Stimulated activated memory B cell treated with anti-CD40 and anti-IgM and Interleukin-4, amounts not matched to agents 10 μg/mL and 1 μg/mL and 100 μg/mL, for 72 hours (primary cell): Measurements from ENCODE around the gene MSX1.

Experiments used
- ATAC-seq: fragments of 150-1000 bp; cut with Tn5 transposase; 2 replicates; pipeline ENCODE4 v1.10.0; 2021
- H3K27ac Mint-ChIP-seq: one replicate; pipeline ENCODE4 v1.8.0; 2022; ENCODE audit warnings: mild to moderate bottlenecking, mixed read lengths
- H3K27me3 Mint-ChIP-seq: one replicate; pipeline ENCODE4 v1.8.0; 2022; ENCODE audit warnings: mixed read lengths
- H3K36me3 Mint-ChIP-seq: one replicate; pipeline ENCODE4 v1.8.0; 2022; ENCODE audit warnings: mixed read lengths
- H3K4me1 Mint-ChIP-seq: one replicate; pipeline ENCODE4 v1.8.0; 2022; ENCODE audit warnings: mixed read lengths
- H3K4me3 Mint-ChIP-seq: one replicate; pipeline ENCODE4 v1.8.0; 2022; ENCODE audit warnings: mild to moderate bottlenecking, moderate library complexity, mixed read lengths
- H3K9me3 Mint-ChIP-seq: one replicate; pipeline ENCODE4 v1.8.0; 2022; ENCODE audit warnings: mixed read lengths

Gene MSX1

GRCh38 chr4:4860600-4861389, 1.3 kb downstream of the MSX1 start:
- ATAC-seq: no peak
- peaks cover 92% of the 10 kb centered on the region for H3K27me3 Mint-ChIP-seq
- peaks cover 6% of the 10 kb centered on the region for H3K36me3 Mint-ChIP-seq
- peaks cover 41% of the 10 kb centered on the region for H3K4me1 Mint-ChIP-seq
- peaks cover 6% of the 10 kb centered on the region for H3K9me3 Mint-ChIP-seq
- H3K27ac Mint-ChIP-seq: peak overlapping the region; percentile 56
- H3K4me3 Mint-ChIP-seq: peak overlapping the region; percentile 73

GRCh38 chr4:4861390-4862018, 2.0 kb downstream of the MSX1 start:
- no peak for ATAC-seq
- H3K36me3 Mint-ChIP-seq: peaks cover 6% of the 10 kb centered on the region
- peaks cover 6% of the 10 kb centered on the region for H3K9me3 Mint-ChIP-seq
- no peak overlapping the region for H3K4me3 Mint-ChIP-seq
- H3K27ac Mint-ChIP-seq: no peak overlapping the region
- H3K27me3 Mint-ChIP-seq: peaks cover 92% of the 10 kb centered on the region
- peaks cover 41% of the 10 kb centered on the region for H3K4me1 Mint-ChIP-seq

- no peak for ATAC-seq
- Mint-ChIP-seq H3K4me3 (no peak overlapping the region), H3K4me1 (peaks cover 37% of the 10 kb centered on the region), H3K36me3 (peaks cover 5% of the 10 kb centered on the region), H3K9me3 (peaks cover 4% of the 10 kb centered on the region), H3K27ac (no peak overlapping the region), H3K27me3 (peaks cover 87% of the 10 kb centered on the region)
Measured at GRCh38 chr4:4862071-4862551, 2.6 kb downstream of the MSX1 start.

- ATAC-seq: no peak
- Mint-ChIP-seq H3K4me1 (peaks cover 31% of the 10 kb centered on the region), H3K27me3 (peaks cover 80% of the 10 kb centered on the region), H3K9me3 (no peaks in the 10 kb centered on the region), H3K4me3 (no peak overlapping the region), H3K27ac (no peak overlapping the region), H3K36me3 (no peaks in the 10 kb centered on the region)
Measured at GRCh38 chr4:4862665-4863482, 3.4 kb downstream of the MSX1 start.

- no peaks in the 10 kb centered on the region for H3K9me3 Mint-ChIP-seq
- no peaks in the 10 kb centered on the region for H3K36me3 Mint-ChIP-seq
- no peak overlapping the region for H3K4me3 Mint-ChIP-seq
- H3K27ac Mint-ChIP-seq: no peak overlapping the region
- peaks cover 67% of the 10 kb centered on the region for H3K27me3 Mint-ChIP-seq
- peaks cover 24% of the 10 kb centered on the region for H3K4me1 Mint-ChIP-seq
- ATAC-seq: no peak
Measured at GRCh38 chr4:4864443-4864939, 5.0 kb downstream of the MSX1 start.

GRCh38 chr4:4864940-4865704, 5.7 kb downstream of the MSX1 start:
- Mint-ChIP-seq H3K4me1 (peaks cover 28% of the 10 kb centered on the region), H3K27ac (no peak overlapping the region), H3K36me3 (no peaks in the 10 kb centered on the region), H3K27me3 (peaks cover 73% of the 10 kb centered on the region), H3K4me3 (no peak overlapping the region), H3K9me3 (peaks cover 2% of the 10 kb centered on the region)
- no peak for ATAC-seq

GRCh38 chr4:4865705-4866123, 6.2 kb downstream of the MSX1 start:
- peaks cover 25% of the 10 kb centered on the region for H3K4me1 Mint-ChIP-seq
- no peaks in the 10 kb centered on the region for H3K36me3 Mint-ChIP-seq
- peak overlapping the region; percentile 54 for H3K4me3 Mint-ChIP-seq
- peaks cover 2% of the 10 kb centered on the region for H3K9me3 Mint-ChIP-seq
- no peak for ATAC-seq
- H3K27ac Mint-ChIP-seq: no peak overlapping the region
- peaks cover 73% of the 10 kb centered on the region for H3K27me3 Mint-ChIP-seq

GRCh38 chr4:4866124-4866865, 6.8 kb downstream of the MSX1 start:
- Mint-ChIP-seq H3K27ac (no peak overlapping the region), H3K4me1 (peaks cover 19% of the 10 kb centered on the region), H3K9me3 (peaks cover 2% of the 10 kb centered on the region), H3K4me3 (peak overlapping the region; percentile 54), H3K27me3 (peaks cover 73% of the 10 kb centered on the region), H3K36me3 (no peaks in the 10 kb centered on the region)
- no peak for ATAC-seq

- Mint-ChIP-seq H3K27me3 (peaks cover 73% of the 10 kb centered on the region), H3K27ac (no peak overlapping the region), H3K4me1 (peaks cover 18% of the 10 kb centered on the region)
Measured at GRCh38 chr4:4866866-4867374, 7.5 kb downstream of the MSX1 start.

GRCh38 chr4:4867375-4868039, 8.0 kb downstream of the MSX1 start:
- H3K4me3 Mint-ChIP-seq: no peak overlapping the region
- H3K4me1 Mint-ChIP-seq: peaks cover 18% of the 10 kb centered on the region
- H3K36me3 Mint-ChIP-seq: no peaks in the 10 kb centered on the region
- peaks cover 2% of the 10 kb centered on the region for H3K9me3 Mint-ChIP-seq
- H3K27ac Mint-ChIP-seq: no peak overlapping the region
- H3K27me3 Mint-ChIP-seq: peaks cover 72% of the 10 kb centered on the region
- no peak for ATAC-seq

More at GRCh38 chr4:4866866-4867374, 7.5 kb downstream of the MSX1 start:
- Mint-ChIP-seq H3K4me3 (peak overlapping the region; percentile 28), H3K36me3 (no peaks in the 10 kb centered on the region), H3K9me3 (peaks cover 2% of the 10 kb centered on the region)
- ATAC-seq: no peak

- peaks cover 2% of the 10 kb centered on the region for H3K9me3 Mint-ChIP-seq
- peaks cover 22% of the 10 kb centered on the region for H3K4me1 Mint-ChIP-seq
- H3K27ac Mint-ChIP-seq: no peak overlapping the region
- H3K36me3 Mint-ChIP-seq: no peaks in the 10 kb centered on the region
- H3K4me3 Mint-ChIP-seq: no peak overlapping the region
- ATAC-seq: no peak
- H3K27me3 Mint-ChIP-seq: peaks cover 71% of the 10 kb centered on the region
Measured at GRCh38 chr4:4868040-4868757, 8.7 kb downstream of the MSX1 start.

- H3K27ac Mint-ChIP-seq: no peak overlapping the region
- peaks cover 26% of the 10 kb centered on the region for H3K4me1 Mint-ChIP-seq
- no peak for ATAC-seq
- H3K36me3 Mint-ChIP-seq: no peaks in the 10 kb centered on the region
- H3K27me3 Mint-ChIP-seq: peaks cover 73% of the 10 kb centered on the region
- H3K9me3 Mint-ChIP-seq: peaks cover 2% of the 10 kb centered on the region
- no peak overlapping the region for H3K4me3 Mint-ChIP-seq
Measured at GRCh38 chr4:4868758-4869723, 9.6 kb downstream of the MSX1 start.
